ENCODE results near the gene CNNM4. TPM values are rescaled to one million over a fixed set of nuclear protein-coding genes. Genes with fewer than 3 reads are reported as not detected.

The CNNM4 gene
- total RNA-seq, 1 donor from 2014 or later = 15.5 TPM

DNA sequence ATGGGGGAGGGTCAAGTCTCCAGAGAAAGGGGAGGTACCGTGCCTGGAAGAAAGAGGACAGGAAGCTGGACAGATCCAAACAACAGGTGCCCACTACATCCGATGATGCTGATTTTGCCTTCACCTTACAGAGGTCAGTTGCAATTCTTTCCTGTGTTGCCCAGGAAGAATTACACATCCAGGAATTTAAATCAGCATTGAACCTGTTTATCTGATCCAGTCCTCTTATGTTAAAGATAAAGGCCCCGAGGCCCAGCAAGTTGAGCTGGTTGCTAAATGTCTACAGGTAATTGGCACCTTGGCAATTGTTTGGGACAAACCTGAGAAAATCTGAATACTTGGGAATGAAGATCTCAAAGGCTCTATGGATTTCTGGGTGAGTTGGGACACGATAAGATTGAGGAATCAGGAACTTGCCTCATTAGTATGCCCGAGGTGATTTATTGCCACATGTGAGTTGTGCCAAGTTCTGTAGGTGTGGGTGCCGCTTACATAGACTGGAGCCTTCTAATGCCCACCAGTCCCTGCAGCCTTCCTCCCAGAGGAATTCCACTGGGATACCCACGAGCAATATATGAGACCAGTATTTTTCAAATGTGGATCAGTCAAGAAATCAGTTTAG is 6.9 kb upstream of the CNNM4 start:
- no peaks in the 10 kb centered on the region for H3K36me3 ChIP-seq
- no peaks in the 10 kb centered on the region for H4K20me1 ChIP-seq (ENCODE audit: low read depth)
- H3K9ac ChIP-seq = no peak overlapping the region
- no peaks in the 10 kb centered on the region for H3K79me2 ChIP-seq (ENCODE audit: low read depth)
- peaks cover under 1% of the 10 kb centered on the region for H3K4me1 Mint-ChIP-seq
- no peak overlapping the region for H3K27ac ChIP-seq
- DNase-seq (ENCODE audit: low spot score) = no peak
- H3K4me3 Mint-ChIP-seq = no peak overlapping the region
- H3K9me3 Mint-ChIP-seq = no peaks in the 10 kb centered on the region
- no peaks in the 10 kb centered on the region for H3K36me3 Mint-ChIP-seq
- no peaks in the 10 kb centered on the region for H3K9me3 ChIP-seq (ENCODE audit: low read depth)
- no peaks in the 10 kb centered on the region for H3K27me3 Mint-ChIP-seq (ENCODE audit: insufficient read depth, low read depth)
- no peaks in the 10 kb centered on the region for H3F3A ChIP-seq (ENCODE audit: low read depth)
- no peak overlapping the region for H3K4me3 ChIP-seq
- H3K4me2 ChIP-seq = no peak overlapping the region
- TF ChIP-seq EZH2 (IDR thresholded peaks at IDR 0.05) (no peak), EZH2phosphoT487 (IDR thresholded peaks at IDR 0.05) (no peak)
- TF ChIP-seq, protein P1, sequence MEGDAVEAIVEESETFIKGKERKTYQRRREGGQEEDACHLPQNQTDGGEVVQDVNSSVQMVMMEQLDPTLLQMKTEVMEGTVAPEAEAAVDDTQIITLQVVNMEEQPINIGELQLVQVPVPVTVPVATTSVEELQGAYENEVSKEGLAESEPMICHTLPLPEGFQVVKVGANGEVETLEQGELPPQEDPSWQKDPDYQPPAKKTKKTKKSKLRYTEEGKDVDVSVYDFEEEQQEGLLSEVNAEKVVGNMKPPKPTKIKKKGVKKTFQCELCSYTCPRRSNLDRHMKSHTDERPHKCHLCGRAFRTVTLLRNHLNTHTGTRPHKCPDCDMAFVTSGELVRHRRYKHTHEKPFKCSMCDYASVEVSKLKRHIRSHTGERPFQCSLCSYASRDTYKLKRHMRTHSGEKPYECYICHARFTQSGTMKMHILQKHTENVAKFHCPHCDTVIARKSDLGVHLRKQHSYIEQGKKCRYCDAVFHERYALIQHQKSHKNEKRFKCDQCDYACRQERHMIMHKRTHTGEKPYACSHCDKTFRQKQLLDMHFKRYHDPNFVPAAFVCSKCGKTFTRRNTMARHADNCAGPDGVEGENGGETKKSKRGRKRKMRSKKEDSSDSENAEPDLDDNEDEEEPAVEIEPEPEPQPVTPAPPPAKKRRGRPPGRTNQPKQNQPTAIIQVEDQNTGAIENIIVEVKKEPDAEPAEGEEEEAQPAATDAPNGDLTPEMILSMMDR (IDR thresholded peaks at IDR 0.05) = no peak
- H3K4me1 ChIP-seq = peaks cover 2% of the 10 kb centered on the region
- H3K27ac Mint-ChIP-seq = no peak overlapping the region
- H3K27me3 ChIP-seq = no peaks in the 10 kb centered on the region
- no peak overlapping the region for H2AFZ ChIP-seq (replicated peaks)

GRCh38 chr2:96754317-96754716 is 6.4 kb upstream of the CNNM4 start:
- no peaks in the 10 kb centered on the region for H3K36me3 Mint-ChIP-seq
- H3K27ac Mint-ChIP-seq = no peak overlapping the region
- Histone ChIP-seq H3K9ac (no peak overlapping the region), H3K4me3 (no peak overlapping the region), H3K36me3 (no peaks in the 10 kb centered on the region), H3K9me3 (ENCODE audit: low read depth) (no peaks in the 10 kb centered on the region), H3K27me3 (no peaks in the 10 kb centered on the region), H3K79me2 (ENCODE audit: low read depth) (no peaks in the 10 kb centered on the region), H4K20me1 (ENCODE audit: low read depth) (no peaks in the 10 kb centered on the region), H2AFZ (replicated peaks) (no peak overlapping the region), H3K27ac (no peak overlapping the region), H3K4me1 (peaks cover 7% of the 10 kb centered on the region), H3F3A (ENCODE audit: low read depth) (peaks cover 3% of the 10 kb centered on the region), H3K4me2 (no peak overlapping the region)
- no peak for DNase-seq (ENCODE audit: low spot score)
- H3K4me1 Mint-ChIP-seq = peaks cover 5% of the 10 kb centered on the region
- no peak overlapping the region for H3K4me3 Mint-ChIP-seq
- no peak for TF ChIP-seq EZH2 (IDR thresholded peaks at IDR 0.05)
- TF ChIP-seq, protein P1 (IDR thresholded peaks at IDR 0.05) = no peak
- no peak for TF ChIP-seq EZH2phosphoT487 (IDR thresholded peaks at IDR 0.05)
- H3K9me3 Mint-ChIP-seq = no peaks in the 10 kb centered on the region
- H3K27me3 Mint-ChIP-seq (ENCODE audit: insufficient read depth, low read depth) = no peaks in the 10 kb centered on the region

- no peak overlapping the region for H3K27ac Mint-ChIP-seq
These were observed 3.8 kb upstream of the CNNM4 start for GRCh38 chr2:96756788-96757476.

More at GRCh38 chr2:96756788-96757476, 3.8 kb upstream of the CNNM4 start:
- Histone ChIP-seq H3K27ac (no peak overlapping the region), H3K27me3 (no peaks in the 10 kb centered on the region), H3K9ac (no peak overlapping the region), H3F3A (ENCODE audit: low read depth) (peaks cover 25% of the 10 kb centered on the region), H3K9me3 (ENCODE audit: low read depth) (no peaks in the 10 kb centered on the region), H2AFZ (replicated peaks) (no peak overlapping the region), H3K36me3 (no peaks in the 10 kb centered on the region), H3K4me2 (no peak overlapping the region), H3K4me1 (peaks cover 16% of the 10 kb centered on the region), H3K4me3 (no peak overlapping the region), H3K79me2 (ENCODE audit: low read depth) (peaks cover 10% of the 10 kb centered on the region), H4K20me1 (ENCODE audit: low read depth) (no peaks in the 10 kb centered on the region)
- Mint-ChIP-seq H3K9me3 (no peaks in the 10 kb centered on the region), H3K4me3 (no peak overlapping the region), H3K27me3 (ENCODE audit: insufficient read depth, low read depth) (no peaks in the 10 kb centered on the region), H3K36me3 (no peaks in the 10 kb centered on the region), H3K4me1 (peaks cover 23% of the 10 kb centered on the region)
- no peak for DNase-seq (ENCODE audit: low spot score)
- TF ChIP-seq EZH2 (IDR thresholded peaks at IDR 0.05) = no peak
- no peak for TF ChIP-seq EZH2phosphoT487 (IDR thresholded peaks at IDR 0.05)
- TF ChIP-seq, protein P1 (IDR thresholded peaks at IDR 0.05) = no peak
